ENCODE measurements around the gene MARVELD2.
A peak's percentile ranks its signal among the peaks of the same experiment; 100 is the strongest.

MARVELD2 gene

GRCh38 chr5:69489246-69489645 is 74.3 kb downstream of the MARVELD2 start:
- CTCF ChIA-PET = no interaction called here
- POLR2A ChIA-PET (ENCODE audit: low non-redundant PET) = no interaction called here
- TF ChIP-seq CTCF (conservative IDR thresholded peaks at IDR 0.05; ENCODE audit: low read depth) = no peak
- DNase-seq (ENCODE audit: low spot score) = no peak
- no peak overlapping the region for H3K27ac ChIP-seq

GRCh38 chr5:69491027-69491426 is 76.1 kb downstream of the MARVELD2 start:
- no peak for TF ChIP-seq CTCF (conservative IDR thresholded peaks at IDR 0.05; ENCODE audit: low read depth)
- H3K27ac ChIP-seq = no peak overlapping the region
- POLR2A ChIA-PET (ENCODE audit: low non-redundant PET) = no interaction called here
- no peak for DNase-seq (ENCODE audit: low spot score)
- CTCF ChIA-PET = no interaction called here

- H3K27ac ChIP-seq = no peak overlapping the region
- POLR2A ChIA-PET (ENCODE audit: low non-redundant PET) = no interaction called here
- CTCF ChIA-PET = no interaction called here
Observed at GRCh38 chr5:69491838-69492390, 77.0 kb downstream of the MARVELD2 start.

GRCh38 chr5:69492391-69492922 is 77.5 kb downstream of the MARVELD2 start, which contains the start of gene OCLN:
Gene OCLN, plus strand, starts transcription at chr5:69492790. Its CDS starts 11,455 bp downstream, at chr5:69504245.
- CTCF ChIA-PET = interaction anchor here (0.7 to 1.0 kb wide), 2 partner anchors 24 to 35 kb away, joined by 3 to 4 read pairs; no protein-coding TSS in a partner anchor
- peak; percentile 84 for DNase-seq (ENCODE audit: low spot score)
- no peak within 1 kb of the TSS for H3K27ac ChIP-seq
- POLR2A ChIA-PET (ENCODE audit: low non-redundant PET) = interaction anchor here (1.0 kb wide), 1 partner anchor 25 kb away, joined by 3 read pairs; no protein-coding TSS in a partner anchor
- no peak for TF ChIP-seq CTCF (conservative IDR thresholded peaks at IDR 0.05; ENCODE audit: low read depth)

More at GRCh38 chr5:69491838-69492390, 77.0 kb downstream of the MARVELD2 start:
- no peak for TF ChIP-seq CTCF (conservative IDR thresholded peaks at IDR 0.05; ENCODE audit: low read depth)
- no peak for DNase-seq (ENCODE audit: low spot score)

- DNase-seq (ENCODE audit: low spot score) = peak; percentile 45
- no peak for TF ChIP-seq CTCF (conservative IDR thresholded peaks at IDR 0.05; ENCODE audit: low read depth)
- H3K27ac ChIP-seq = no peak overlapping the region
- CTCF ChIA-PET = interaction anchor here (0.7 to 1.0 kb wide), 2 partner anchors 24 to 35 kb away, joined by 3 to 4 read pairs; no protein-coding TSS in a partner anchor
- POLR2A ChIA-PET (ENCODE audit: low non-redundant PET) = interaction anchor here (1.0 kb wide), 1 partner anchor 25 kb away, joined by 3 read pairs; no protein-coding TSS in a partner anchor
Observed at GRCh38 chr5:69492923-69493395, 78.0 kb downstream of the MARVELD2 start.

GRCh38 chr5:69493396-69494133 is 78.6 kb downstream of the MARVELD2 start:
- POLR2A ChIA-PET (ENCODE audit: low non-redundant PET) = interaction anchor here (1.0 kb wide), 1 partner anchor 24 kb away, joined by 3 read pairs; no protein-coding TSS in a partner anchor
- H3K27ac ChIP-seq = no peak overlapping the region
- CTCF ChIA-PET = interaction anchor here (0.6 to 1.0 kb wide), 2 partner anchors 34 to 67 kb away, joined by 3 read pairs; no protein-coding TSS in a partner anchor
- no peak for TF ChIP-seq CTCF (conservative IDR thresholded peaks at IDR 0.05; ENCODE audit: low read depth)
- peak; percentile 58 for DNase-seq (ENCODE audit: low spot score)
